PC-9 (cell line): Measurements from ENCODE around the gene GRM7.

ENCODE experiments used
- CTCF ChIP-seq: fragments of 200-600 bp; sonication (generic); conservative IDR thresholded peaks from 2 replicates; pipeline ENCODE4 v1.6.1; 2017; ENCODE audit warnings: mixed run types, antibody characterized with exemption, mild to moderate bottlenecking, moderate library complexity
- EZH2 ChIP-seq: fragments of 200-600 bp; sonication (generic); IDR thresholded peaks from 2 replicates; pipeline ENCODE4 v1.8.0; 2017; ENCODE audit warnings: antibody characterized with exemption, low read depth

- TF ChIP-seq CTCF (no peak), EZH2 (no peak)
Measured at GRCh38 chr3:7381741-7382140, 520.8 kb downstream of the GRM7 start.
